Upper lobe of right lung (tissue), 1 donor: Measurements from ENCODE around the gene NDUFS5. TPM values are rescaled to one million over a fixed set of nuclear protein-coding genes. Genes with fewer than 3 reads are reported as not detected.

Experiments
- ATAC-seq: fragments of 200-7000 bp; cut with Tn5 transposase; one replicate; pipeline ENCODE4 v1.9.1; 2020; ENCODE audit warnings: mild to moderate bottlenecking, moderate library complexity
- DNase-seq: peaks from one replicate; pipeline ENCODE4 v3.0.0-alpha.2; 2020
- H3K27ac ChIP-seq: fragments of 200-600 bp; one replicate; pipeline ENCODE4 v1.8.0; 2022
- H3K27me3 ChIP-seq: fragments of 200-600 bp; one replicate; pipeline ENCODE4 v1.8.0; 2022; ENCODE audit warnings: mild to moderate bottlenecking
- H3K36me3 ChIP-seq: fragments of 200-600 bp; one replicate; pipeline ENCODE4 v1.8.0; 2022
- H3K4me1 ChIP-seq: fragments of 200-600 bp; one replicate; pipeline ENCODE4 v1.8.0; 2022
- H3K4me3 ChIP-seq: fragments of 200-600 bp; one replicate; pipeline ENCODE4 v1.8.0; 2022; ENCODE audit warnings: mild to moderate bottlenecking
- H3K9me3 ChIP-seq: fragments of 200-600 bp; one replicate; pipeline ENCODE4 v1.8.0; 2022
- intact Hi-C: fragments of 100-400 bp; cut with DNase I; formaldehyde crosslinking; loops from one replicate; pipeline ENCODE4 v1.11.0; 2022
- total RNA-seq: library from RNA; stranded (reverse); fragmentation: NEBNext Ultra II Directional; extraction: Animal tissue kit (Norgen Biotek cat#: 25700); gene quantifications from one replicate; pipeline ENCODE4 v1.2.1, GENCODE V29; 2021
- TF ChIP-seq, protein P1 (sequence below): fragments of 200-600 bp; IDR thresholded peaks from one replicate; pipeline ENCODE4 v1.8.0; 2022; ENCODE audit warnings: antibody characterized with exemption
- donor health status: DM: no; HTN: yes; CAD: no; lungs with severe emphysema.

NDUFS5 gene
- total RNA-seq, 1 donor from 2014 or later = 154 TPM

DNA sequence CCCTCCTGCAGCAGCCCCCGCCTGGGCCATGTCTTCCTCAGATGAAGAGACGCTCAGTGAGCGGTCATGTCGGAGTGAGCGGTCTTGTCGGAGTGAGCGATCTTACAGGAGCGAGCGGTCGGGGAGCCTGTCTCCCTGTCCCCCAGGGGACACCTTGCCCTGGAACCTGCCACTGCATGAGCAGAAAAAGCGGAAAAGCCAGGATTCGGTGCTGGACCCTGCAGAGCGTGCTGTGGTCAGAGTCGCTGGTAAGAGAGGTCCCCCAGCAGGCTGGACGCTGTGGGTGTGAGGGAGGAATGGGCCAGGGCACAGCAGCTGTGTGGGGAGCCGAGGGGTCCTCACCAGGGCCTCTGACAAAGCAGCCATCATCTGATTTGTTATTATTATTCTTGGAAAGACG lies 58.0 kb downstream of the NDUFS5 start:
- H3K27me3 ChIP-seq = peaks cover 10% of the 10 kb centered on the region
- no peak for DNase-seq

More for the DNA sequence above, 58.0 kb downstream of the NDUFS5 start:
- Histone ChIP-seq H3K36me3 (no peaks in the 10 kb centered on the region), H3K4me3 (no peak overlapping the region), H3K4me1 (peaks cover 3% of the 10 kb centered on the region), H3K27ac (no peak overlapping the region), H3K9me3 (no peaks in the 10 kb centered on the region)
- no peak for ATAC-seq
- intact Hi-C loops = no loop called here
- TF ChIP-seq, protein P1, sequence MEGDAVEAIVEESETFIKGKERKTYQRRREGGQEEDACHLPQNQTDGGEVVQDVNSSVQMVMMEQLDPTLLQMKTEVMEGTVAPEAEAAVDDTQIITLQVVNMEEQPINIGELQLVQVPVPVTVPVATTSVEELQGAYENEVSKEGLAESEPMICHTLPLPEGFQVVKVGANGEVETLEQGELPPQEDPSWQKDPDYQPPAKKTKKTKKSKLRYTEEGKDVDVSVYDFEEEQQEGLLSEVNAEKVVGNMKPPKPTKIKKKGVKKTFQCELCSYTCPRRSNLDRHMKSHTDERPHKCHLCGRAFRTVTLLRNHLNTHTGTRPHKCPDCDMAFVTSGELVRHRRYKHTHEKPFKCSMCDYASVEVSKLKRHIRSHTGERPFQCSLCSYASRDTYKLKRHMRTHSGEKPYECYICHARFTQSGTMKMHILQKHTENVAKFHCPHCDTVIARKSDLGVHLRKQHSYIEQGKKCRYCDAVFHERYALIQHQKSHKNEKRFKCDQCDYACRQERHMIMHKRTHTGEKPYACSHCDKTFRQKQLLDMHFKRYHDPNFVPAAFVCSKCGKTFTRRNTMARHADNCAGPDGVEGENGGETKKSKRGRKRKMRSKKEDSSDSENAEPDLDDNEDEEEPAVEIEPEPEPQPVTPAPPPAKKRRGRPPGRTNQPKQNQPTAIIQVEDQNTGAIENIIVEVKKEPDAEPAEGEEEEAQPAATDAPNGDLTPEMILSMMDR = no peak

Other genes with a start within 250 kb of the NDUFS5 start
- gene RRAGC, start 166.6 kb upstream of the NDUFS5 start, total RNA-seq = 32.7 TPM
- gene MYCBP, start 153.0 kb upstream of the NDUFS5 start, total RNA-seq = 12.9 TPM
- gene GJA9, start 144.8 kb upstream of the NDUFS5 start, total RNA-seq = not detected
- gene RHBDL2, start 84.5 kb upstream of the NDUFS5 start, total RNA-seq = 1.1 TPM
- gene AKIRIN1, start 35.1 kb upstream of the NDUFS5 start, total RNA-seq = 49.8 TPM
- gene MACF1, start 178.3 kb downstream of the NDUFS5 start, total RNA-seq = 814 TPM